Astrocyte (in vitro differentiated cells and primary cell): ENCODE data around the gene KLHDC8B. TPM values are rescaled to one million over a fixed set of nuclear protein-coding genes. Genes with fewer than 3 reads are reported as not detected.
A peak's percentile ranks its signal among the peaks of the same experiment; 100 is the strongest.

Experiments
- DNase-seq: peaks from one replicate; pipeline ENCODE4 v3.0.0-alpha.2; 2010; ENCODE audit warnings: low read depth
- FAIRE-seq: peaks from 2 replicates; lab custom pipeline; 2011; peaks lifted over from hg19 to GRCh38; lab: Jason Lieb, UNC
- H2AFZ ChIP-seq: 2 replicates; pipeline ENCODE4 v1.6.0; 2012; ENCODE audit warnings: low read depth, low read length, inconsistent platforms
- H3K27ac ChIP-seq: 2 replicates; pipeline ENCODE4 v1.5.1; 2011; ENCODE audit warnings: low read depth, low read length, inconsistent platforms
- H3K27me3 ChIP-seq: 2 replicates; pipeline ENCODE4 v1.6.0; 2011; ENCODE audit warnings: low read length, inconsistent platforms; ENCODE audit not compliant: insufficient read depth
- H3K36me3 ChIP-seq: 2 replicates; pipeline ENCODE4 v1.5.1; 2011; ENCODE audit warnings: low read length, inconsistent platforms; ENCODE audit not compliant: insufficient read depth
- H3K4me1 ChIP-seq: 2 replicates; pipeline ENCODE4 v1.5.1; 2011; ENCODE audit warnings: low read length, inconsistent platforms; ENCODE audit not compliant: insufficient read depth
- H3K4me2 ChIP-seq: 2 replicates; pipeline ENCODE4 v1.6.0; 2012; ENCODE audit warnings: low read length, inconsistent platforms
- H3K4me3 ChIP-seq: 2 replicates; pipeline ENCODE4 v1.5.1; 2011; ENCODE audit warnings: low read depth, mild to moderate bottlenecking, low read length, inconsistent platforms; ENCODE audit not compliant: insufficient read depth
- H3K79me2 ChIP-seq: 2 replicates; pipeline ENCODE4 v1.6.0; 2012; ENCODE audit warnings: mild to moderate bottlenecking, low read length, inconsistent platforms; ENCODE audit not compliant: insufficient read depth
- H3K9ac ChIP-seq: 2 replicates; pipeline ENCODE4 v1.6.0; 2012; ENCODE audit warnings: mild to moderate bottlenecking, low read length, inconsistent platforms
- H3K9me3 ChIP-seq: 2 replicates; pipeline ENCODE4 v1.5.1; 2012; ENCODE audit warnings: low read depth, mild to moderate bottlenecking, low read length, inconsistent platforms; ENCODE audit not compliant: insufficient read depth
- H4K20me1 ChIP-seq: 2 replicates; pipeline ENCODE4 v1.6.0; 2012; ENCODE audit warnings: low read length, inconsistent platforms; ENCODE audit not compliant: insufficient read depth
- H3K27ac Mint-ChIP-seq: one replicate; pipeline ENCODE4 v1.8.0; 2021; ENCODE audit warnings: mild to moderate bottlenecking, mixed read lengths; ENCODE audit not compliant: unreplicated experiment
- H3K27me3 Mint-ChIP-seq: one replicate; pipeline ENCODE4 v1.8.0; 2021; ENCODE audit warnings: low read depth, mixed read lengths; ENCODE audit not compliant: unreplicated experiment
- H3K36me3 Mint-ChIP-seq: one replicate; pipeline ENCODE4 v1.8.0; 2021; ENCODE audit warnings: low read depth, mixed read lengths; ENCODE audit not compliant: unreplicated experiment
- H3K4me1 Mint-ChIP-seq: one replicate; pipeline ENCODE4 v1.8.0; 2021; ENCODE audit warnings: low read depth, mixed read lengths; ENCODE audit not compliant: unreplicated experiment
- H3K4me3 Mint-ChIP-seq: one replicate; pipeline ENCODE4 v1.8.0; 2021; ENCODE audit warnings: mild to moderate bottlenecking, moderate library complexity, mixed read lengths; ENCODE audit not compliant: unreplicated experiment
- H3K9me3 Mint-ChIP-seq: one replicate; pipeline ENCODE4 v1.8.0; 2021; ENCODE audit warnings: mild to moderate bottlenecking, mixed read lengths; ENCODE audit not compliant: unreplicated experiment
- EZH2 ChIP-seq: IDR thresholded peaks from 2 replicates; pipeline ENCODE4 v1.6.1; 2012; ENCODE audit warnings: mild to moderate bottlenecking, low read length, inconsistent platforms; ENCODE audit not compliant: insufficient read depth
- total RNA-seq: library from RNA; stranded (reverse); gene quantifications from 2 replicates; pipeline ENCODE4 v1.2.1, GENCODE V29; 2021
- TF ChIP-seq, protein P1 (sequence below): IDR thresholded peaks from 2 replicates; pipeline ENCODE4 v1.5.1; 2011; ENCODE audit warnings: low read depth, mild to moderate bottlenecking, inconsistent platforms, low read length, moderate library complexity; ENCODE audit not compliant: insufficient read depth

KLHDC8B gene
- total RNA-seq, 1 donor from 2014 or later, result 31.6 TPM

DNA sequence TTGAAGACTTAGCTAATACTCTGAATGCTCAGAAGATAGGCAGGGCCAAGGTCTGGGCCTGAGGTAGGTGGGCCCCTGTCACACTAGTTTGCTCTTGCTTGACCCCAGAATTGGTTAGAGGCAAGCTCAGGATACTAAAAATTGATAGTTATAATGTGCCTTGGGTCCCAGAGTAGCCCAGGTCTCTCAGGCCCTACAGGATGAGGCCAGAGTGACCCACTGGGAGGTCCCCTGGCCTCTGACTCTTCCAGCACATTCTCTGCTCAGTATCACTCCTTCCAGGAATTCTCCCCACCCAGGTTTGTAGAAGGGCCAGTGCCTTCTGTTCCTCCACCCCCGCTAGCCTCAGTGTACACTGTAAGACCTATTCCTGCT, 667 bp upstream of the KLHDC8B start:
- peak overlapping the region; percentile 100 for H2AFZ ChIP-seq
- peaks cover 44% of the 10 kb centered on the region for H3K4me1 ChIP-seq
- H4K20me1 ChIP-seq, result peaks cover 21% of the 10 kb centered on the region
- no peaks in the 10 kb centered on the region for H3K9me3 ChIP-seq
- Mint-ChIP-seq H3K27me3 (no peaks in the 10 kb centered on the region), H3K27ac (peak overlapping the region; percentile 91), H3K4me1 (peaks cover 16% of the 10 kb centered on the region), H3K36me3 (peaks cover 10% of the 10 kb centered on the region), H3K4me3 (peak overlapping the region; percentile 87), H3K9me3 (no peaks in the 10 kb centered on the region)
- no peak for TF ChIP-seq EZH2
- TF ChIP-seq, protein P1, sequence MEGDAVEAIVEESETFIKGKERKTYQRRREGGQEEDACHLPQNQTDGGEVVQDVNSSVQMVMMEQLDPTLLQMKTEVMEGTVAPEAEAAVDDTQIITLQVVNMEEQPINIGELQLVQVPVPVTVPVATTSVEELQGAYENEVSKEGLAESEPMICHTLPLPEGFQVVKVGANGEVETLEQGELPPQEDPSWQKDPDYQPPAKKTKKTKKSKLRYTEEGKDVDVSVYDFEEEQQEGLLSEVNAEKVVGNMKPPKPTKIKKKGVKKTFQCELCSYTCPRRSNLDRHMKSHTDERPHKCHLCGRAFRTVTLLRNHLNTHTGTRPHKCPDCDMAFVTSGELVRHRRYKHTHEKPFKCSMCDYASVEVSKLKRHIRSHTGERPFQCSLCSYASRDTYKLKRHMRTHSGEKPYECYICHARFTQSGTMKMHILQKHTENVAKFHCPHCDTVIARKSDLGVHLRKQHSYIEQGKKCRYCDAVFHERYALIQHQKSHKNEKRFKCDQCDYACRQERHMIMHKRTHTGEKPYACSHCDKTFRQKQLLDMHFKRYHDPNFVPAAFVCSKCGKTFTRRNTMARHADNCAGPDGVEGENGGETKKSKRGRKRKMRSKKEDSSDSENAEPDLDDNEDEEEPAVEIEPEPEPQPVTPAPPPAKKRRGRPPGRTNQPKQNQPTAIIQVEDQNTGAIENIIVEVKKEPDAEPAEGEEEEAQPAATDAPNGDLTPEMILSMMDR, result no peak
- FAIRE-seq (no peak), DNase-seq (no peak)
- H3K36me3 ChIP-seq, result no peaks in the 10 kb centered on the region
- peak overlapping the region; percentile 79 for H3K9ac ChIP-seq
- peaks cover 20% of the 10 kb centered on the region for H3K79me2 ChIP-seq
- H3K27me3 ChIP-seq, result no peaks in the 10 kb centered on the region
- peak overlapping the region; percentile 98 for H3K4me2 ChIP-seq
- H3K4me3 ChIP-seq, result peak overlapping the region; percentile 73
- H3K27ac ChIP-seq, result no peak overlapping the region

DNA sequence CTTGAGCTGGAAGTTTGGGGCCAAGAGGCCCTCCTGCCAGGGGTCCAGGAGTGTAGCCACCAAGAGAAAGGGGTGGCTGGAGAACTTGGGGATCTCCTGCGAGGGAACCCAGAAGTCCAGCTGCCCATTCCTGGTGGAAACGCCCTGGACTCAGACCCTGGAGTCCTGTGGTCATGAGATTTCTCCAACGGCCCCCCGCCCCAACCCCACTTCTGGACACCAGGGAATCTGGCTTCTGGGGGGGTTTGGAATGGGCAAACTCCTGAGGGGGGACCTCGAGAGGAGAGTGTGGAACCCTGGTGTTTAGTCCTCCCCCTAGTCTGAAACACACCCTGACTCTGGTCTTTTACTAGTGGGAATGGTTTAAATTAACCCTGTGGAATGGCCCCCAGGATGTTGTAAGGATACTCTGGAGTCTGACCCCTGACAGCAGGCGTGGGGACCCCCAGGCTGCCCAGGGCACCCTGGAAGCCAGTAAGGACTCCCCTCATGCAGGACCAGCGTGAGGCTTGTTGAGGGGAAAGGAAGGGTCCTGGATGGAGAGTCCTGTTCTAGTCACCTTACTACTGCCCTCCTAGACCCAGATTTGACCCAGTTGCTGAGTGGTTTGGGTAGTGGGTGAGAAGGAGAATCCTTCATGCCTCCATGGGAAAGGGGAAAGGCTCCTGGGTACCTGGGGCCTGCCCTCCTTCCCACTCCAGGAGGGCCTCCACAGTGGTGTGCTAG, 540 bp downstream of the KLHDC8B start:
- H3K4me3 Mint-ChIP-seq, result peak overlapping the region; percentile 87
- peaks cover 16% of the 10 kb centered on the region for H3K4me1 Mint-ChIP-seq
- H2AFZ ChIP-seq, result peak overlapping the region; percentile 100
- no peak for FAIRE-seq
- peaks cover 33% of the 10 kb centered on the region for H4K20me1 ChIP-seq
- peak overlapping the region; percentile 98 for H3K4me2 ChIP-seq
- H3K36me3 ChIP-seq, result no peaks in the 10 kb centered on the region
- peaks cover 14% of the 10 kb centered on the region for H3K36me3 Mint-ChIP-seq
- H3K4me3 ChIP-seq, result peak overlapping the region; percentile 73
- H3K4me1 ChIP-seq, result peaks cover 38% of the 10 kb centered on the region
- no peaks in the 10 kb centered on the region for H3K27me3 Mint-ChIP-seq
- no peaks in the 10 kb centered on the region for H3K9me3 Mint-ChIP-seq
- no peak for DNase-seq
- peaks cover 12% of the 10 kb centered on the region for H3K79me2 ChIP-seq
- H3K27ac ChIP-seq, result peak overlapping the region; percentile 44
- TF ChIP-seq EZH2, result no peak
- TF ChIP-seq, protein P1, result no peak
- H3K27ac Mint-ChIP-seq, result peak overlapping the region; percentile 41
- H3K9ac ChIP-seq, result peak overlapping the region; percentile 79
- H3K9me3 ChIP-seq, result no peaks in the 10 kb centered on the region
- no peaks in the 10 kb centered on the region for H3K27me3 ChIP-seq

DNA sequence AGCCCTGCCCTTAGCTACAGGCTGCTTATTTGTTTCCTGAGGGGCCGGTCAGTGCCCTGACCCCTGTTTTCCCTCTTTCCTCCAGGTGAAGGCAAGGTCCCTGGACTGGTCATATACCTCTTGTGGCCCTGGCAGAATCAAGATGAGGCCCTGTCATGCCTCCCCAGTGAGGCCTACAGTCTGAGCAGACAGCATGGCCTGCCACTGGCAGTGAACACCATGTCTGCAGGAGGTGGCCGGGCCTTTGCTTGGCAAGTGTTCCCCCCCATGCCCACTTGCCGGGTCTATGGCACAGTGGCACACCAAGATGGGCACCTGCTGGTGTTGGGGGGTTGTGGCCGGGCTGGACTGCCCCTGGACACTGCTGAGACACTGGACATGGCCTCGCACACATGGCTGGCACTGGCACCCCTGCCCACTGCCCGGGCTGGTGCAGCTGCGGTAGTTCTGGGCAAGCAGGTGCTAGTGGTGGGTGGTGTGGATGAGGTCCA, 1.2 kb downstream of the KLHDC8B start:
- peak overlapping the region; percentile 87 for H3K4me3 Mint-ChIP-seq
- Histone ChIP-seq H3K9me3 (no peaks in the 10 kb centered on the region), H3K9ac (peak overlapping the region; percentile 79), H3K36me3 (no peaks in the 10 kb centered on the region), H3K4me3 (no peak overlapping the region), H2AFZ (no peak overlapping the region), H3K27me3 (no peaks in the 10 kb centered on the region), H3K79me2 (peaks cover 12% of the 10 kb centered on the region), H3K27ac (no peak overlapping the region), H3K4me2 (peak overlapping the region; percentile 98), H3K4me1 (peaks cover 38% of the 10 kb centered on the region), H4K20me1 (peaks cover 34% of the 10 kb centered on the region)
- peaks cover 16% of the 10 kb centered on the region for H3K4me1 Mint-ChIP-seq
- TF ChIP-seq EZH2, result no peak
- TF ChIP-seq, protein P1, result no peak
- H3K9me3 Mint-ChIP-seq, result no peaks in the 10 kb centered on the region
- DNase-seq (no peak), FAIRE-seq (no peak)
- H3K36me3 Mint-ChIP-seq, result peaks cover 15% of the 10 kb centered on the region
- H3K27ac Mint-ChIP-seq, result no peak overlapping the region
- no peaks in the 10 kb centered on the region for H3K27me3 Mint-ChIP-seq
